ENCODE measurements around the gene CFHR5.

GRCh38 chr1:196955926-196956325 lies 21.4 kb upstream of the CFHR5 start:
- TF ChIP-seq POLR2AphosphoS5 (IDR thresholded peaks at IDR 0.05; ENCODE audit: low read depth, low read length) (no peak), TAF1 (IDR thresholded peaks at IDR 0.05; ENCODE audit: low read depth, low read length) (no peak), POLR2A (IDR thresholded peaks at IDR 0.05; ENCODE audit: low read depth, low read length) (no peak)
